ENCODE results near the gene NBPF4. TPM values are rescaled to one million over a fixed set of nuclear protein-coding genes. Genes with fewer than 3 reads are reported as not detected.

The NBPF4 gene
- total and polyA plus RNA-seq, 8 donors: not detected

- Histone ChIP-seq H3K4me1 (peaks cover 5 to 28% (median 15%) of the 10 kb centered on the region in 4 donors), H3K36me3 (peaks cover 0 to 35% (median 29%) of the 10 kb centered on the region in 4 donors), H3K9me3 (peaks cover 0 to 5% (median 0%) of the 10 kb centered on the region in 4 donors), H3K27me3 (no peaks in the 10 kb centered on the region), H3K4me3 (no peak overlapping the region), H3K27ac (no peak overlapping the region)
- intact Hi-C loops (cut with DNase I; ENCODE audit: low total_unique reads): no loop called here
- no peak for TF ChIP-seq POLR2A (IDR thresholded peaks at IDR 0.05)
- TF ChIP-seq EP300 (IDR thresholded peaks at IDR 0.05): no peak
- TF ChIP-seq POLR2AphosphoS5 (IDR thresholded peaks at IDR 0.05): no peak
- TF ChIP-seq CTCF (IDR thresholded peaks at IDR 0.05): no peak
- DNase-seq: no peak
- WGBS, 5 donors: 80 to 100% (median 98%) methylated on average over 1 of the region's 1 CpG
These were observed 49.8 kb downstream of the NBPF4 start for GRCh38 chr1:108194051-108194450.

- no peak overlapping the region for H3K27ac ChIP-seq
- H3K4me1 ChIP-seq: peaks cover 4 to 21% (median 9%) of the 10 kb centered on the region in 4 donors
- no peak overlapping the region for H3K4me3 ChIP-seq
- intact Hi-C loops (cut with DNase I; ENCODE audit: low total_unique reads): no loop called here
- peaks cover 0 to 5% (median 0%) of the 10 kb centered on the region in 4 donors for H3K9me3 ChIP-seq
- no peak for DNase-seq
- 90 to 97% (median 95%) methylated on average over 1 of the region's 1 CpG for WGBS, 5 donors
- H3K27me3 ChIP-seq: no peaks in the 10 kb centered on the region
- peaks cover 0 to 40% (median 33%) of the 10 kb centered on the region in 4 donors for H3K36me3 ChIP-seq
- no peak for TF ChIP-seq POLR2AphosphoS5 (IDR thresholded peaks at IDR 0.05)
These were observed 50.5 kb downstream of the NBPF4 start for GRCh38 chr1:108193333-108193732.

DNA sequence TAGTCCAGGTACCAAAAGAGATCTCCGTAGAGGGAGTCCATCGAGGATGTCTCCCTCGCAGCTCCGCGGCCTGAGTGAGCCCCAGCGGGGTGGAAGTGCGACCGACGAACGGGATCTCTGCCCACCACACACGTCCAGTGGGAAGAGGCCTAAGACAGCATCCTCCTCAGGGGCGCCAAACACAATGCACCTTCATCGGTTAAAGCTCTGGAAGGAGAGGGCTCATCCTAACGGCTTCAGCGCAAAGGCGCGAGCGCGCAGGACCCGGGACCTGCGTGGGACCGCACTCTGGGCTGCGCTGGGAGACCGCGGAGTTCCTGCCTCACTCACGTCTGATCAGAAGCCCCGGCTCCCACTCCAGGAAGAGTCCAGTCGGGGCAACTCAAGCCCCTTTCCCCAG lies 51.3 kb downstream of the NBPF4 start:
- DNase-seq: no peak
- H3K4me3 ChIP-seq: no peak overlapping the region
- no peak overlapping the region for H3K27ac ChIP-seq
- 95 to 99% (median 98%) methylated on average over 9 to 28 of the region's 28 CpGs for WGBS, 5 donors
- H3K27me3 ChIP-seq: no peaks in the 10 kb centered on the region
- H3K4me1 ChIP-seq: peaks cover 0 to 13% (median 4%) of the 10 kb centered on the region in 4 donors
- TF ChIP-seq EP300 (IDR thresholded peaks at IDR 0.05): no peak
- TF ChIP-seq POLR2A (IDR thresholded peaks at IDR 0.05): no peak
- no peak for TF ChIP-seq POLR2AphosphoS5 (IDR thresholded peaks at IDR 0.05)
- TF ChIP-seq CTCF (IDR thresholded peaks at IDR 0.05): no peak
- peaks cover 0 to 5% (median 0%) of the 10 kb centered on the region in 4 donors for H3K9me3 ChIP-seq
- H3K36me3 ChIP-seq: peaks cover 0 to 43% (median 33%) of the 10 kb centered on the region in 4 donors
- intact Hi-C loops (cut with DNase I; ENCODE audit: low total_unique reads): no loop called here

- Histone ChIP-seq H3K4me1 (no peaks in the 10 kb centered on the region), H3K4me3 (no peak overlapping the region), H3K27me3 (no peaks in the 10 kb centered on the region), H3K27ac (no peak overlapping the region), H3K36me3 (peaks cover 0 to 38% (median 30%) of the 10 kb centered on the region in 4 donors), H3K9me3 (peaks cover 0 to 5% (median 0%) of the 10 kb centered on the region in 4 donors)
- intact Hi-C loops (cut with DNase I; ENCODE audit: low total_unique reads): no loop called here
- no peak for DNase-seq
- TF ChIP-seq EP300 (IDR thresholded peaks at IDR 0.05) (no peak), CTCF (IDR thresholded peaks at IDR 0.05) (no peak), POLR2AphosphoS5 (IDR thresholded peaks at IDR 0.05) (no peak), POLR2A (IDR thresholded peaks at IDR 0.05) (no peak)
- 74 to 91% (median 86%) methylated on average over 5 of the region's 5 CpGs for WGBS, 5 donors
These were observed 53.0 kb downstream of the NBPF4 start for GRCh38 chr1:108190686-108191416.

All from stomach (tissue), 9 donors.